ENCODE results near the gene GARIN5B. TPM values are rescaled to one million over a fixed set of nuclear protein-coding genes. Genes with fewer than 3 reads are reported as not detected.

Gene GARIN5B
- total and polyA plus RNA-seq, 2 of the 8 experiments (the other 6 are each of a cell fraction or from before 2014, with no cell fraction given) = 0.03 TPM; not detected in 1

DNA sequence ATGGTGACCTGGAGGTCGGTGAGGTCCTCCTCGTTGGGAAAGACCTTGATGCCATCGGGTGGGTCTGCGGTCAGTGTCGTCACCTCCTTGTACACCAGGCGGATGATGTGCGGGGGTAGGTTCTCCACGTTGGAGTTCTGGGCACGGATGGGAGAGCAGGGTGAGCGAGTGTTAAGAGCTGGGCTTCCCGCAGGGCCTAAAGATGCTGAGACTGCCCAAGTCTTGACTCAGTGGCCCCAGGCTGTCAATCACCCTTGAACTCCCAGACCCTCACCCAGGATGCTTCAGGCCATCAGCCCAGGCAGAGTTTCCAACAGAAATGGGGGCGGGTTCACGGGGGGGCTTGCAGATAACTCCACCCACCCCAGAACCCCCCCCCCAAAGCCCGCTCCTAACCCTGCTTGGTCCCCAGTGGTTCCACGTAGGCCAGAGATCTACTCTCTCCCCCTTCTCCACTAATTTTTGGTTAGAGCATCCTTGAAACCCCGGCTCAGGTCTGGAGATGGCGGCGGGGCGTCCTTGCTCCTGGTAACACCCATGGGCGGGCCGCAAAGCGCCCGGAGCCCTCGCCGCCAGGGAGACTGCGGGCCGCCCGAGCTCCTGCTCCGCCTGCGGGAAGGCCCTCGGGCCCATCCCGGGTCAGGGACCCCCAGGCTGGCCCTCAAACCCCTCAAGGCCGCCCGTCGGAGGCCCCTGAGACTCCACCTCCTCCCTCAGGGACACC lies 43.9 kb upstream of the GARIN5B start (continued):
- TF ChIP-seq TBP (IDR thresholded peaks at IDR 0.05; ENCODE audit: low read depth, low read length) (no peak), KDM4A (IDR thresholded peaks at IDR 0.05; ENCODE audit: low read depth, low read length, severe bottlenecking) (no peak), ASH2L (IDR thresholded peaks at IDR 0.05; ENCODE audit: low read length) (no peak)

All from H1 (cell line).